Stomach (tissue), 4 donors: Measurements from ENCODE around the gene PKHD1.

Experiments used
- CTCF ChIP-seq, 7 experiments: fragments of 450-650 bp in 4 of 7; fragments of 200-600 bp in 3 of 7; sonication (generic) in 3 of 7; IDR thresholded peaks; one replicate each; pipeline ENCODE4 v1.5.1; 2016 to 2019; ENCODE audit warnings: antibody characterized with exemption in 7 of 7, control low read depth in 2 of 7, mild to moderate bottlenecking in 1 of 7
- EP300 ChIP-seq: sonication (generic); formaldehyde crosslinking; IDR thresholded peaks from one replicate; pipeline ENCODE4 v1.6.1; 2017; ENCODE audit warnings: antibody characterized with exemption
- POLR2A ChIP-seq, 4 donors: fragments of 450-650 bp; IDR thresholded peaks; one replicate each; pipeline ENCODE4 v1.6.1; 2016; ENCODE audit warnings: antibody characterized with exemption in 4 of 4, control low read depth in 2 of 4, mild to moderate bottlenecking in 1 of 4, moderate library complexity in 1 of 4

GRCh38 chr6:51865176-51865575, 222.2 kb downstream of the PKHD1 start:
- no peak for TF ChIP-seq CTCF (IDR thresholded peaks at IDR 0.05)
- TF ChIP-seq POLR2A (IDR thresholded peaks at IDR 0.05) = no peak
- TF ChIP-seq EP300 = no peak
